HCT116 (cell line): ENCODE data around the gene SCTR. TPM values are rescaled to one million over a fixed set of nuclear protein-coding genes. Genes with fewer than 3 reads are reported as not detected.

Experiments used
- ATAC-seq: fragments of 200-7000 bp; cut with Tn5 transposase; 2 replicates; pipeline ENCODE4 v1.9.1; 2020; ENCODE audit warnings: mild to moderate bottlenecking, moderate library complexity
- BruUV-seq: library from RNA; stranded (reverse); fragments of 400-500 nt; replicated peaks from 2 replicates; lab custom pipeline; 2021; lab: Mats Ljungman, UMichigan
- CTCF ChIA-PET: fragments of 300-600 bp; sonication (Branson Sonifier 250); formaldehyde crosslinking; loops from one replicate; lab custom pipeline; 2021; ENCODE audit warnings: antibody characterized with exemption; lab: Charles Lee
- POLR2A ChIA-PET: fragments of 300-600, 350-600 bp; sonication (Branson Sonifier 250); formaldehyde crosslinking; loops from one replicate; lab custom pipeline; 2021; ENCODE audit warnings: antibody characterized with exemption; lab: Charles Lee
- RAD21 ChIA-PET, 2 experiments: fragments of 300-600 bp; sonication (Branson Sonifier 250); formaldehyde crosslinking; loops; one replicate each; lab custom pipeline; 2023; ENCODE audit warnings: low total read pairs in 2 of 2; ENCODE audit not compliant: uncharacterized antibody in 2 of 2, unreplicated experiment in 2 of 2, low non-redundant PET in 1 of 2; lab: Charles Lee
- DNase-seq: peaks from one replicate; pipeline ENCODE4 v3.0.0-alpha.2; 2010; ENCODE audit warnings: low read depth, low spot score
- H2AFZ ChIP-seq: fragments of 200-600 bp; shearing (Covaris generic), sonication (generic); 2 replicates; pipeline ENCODE4 v1.6.1; 2017; ENCODE audit warnings: low read depth, mixed run types, mixed read lengths, antibody characterized with exemption, low read length; ENCODE audit not compliant: poor library complexity, severe bottlenecking
- H3K27ac ChIP-seq: 2 replicates; pipeline ENCODE4 v1.5.1; 2012; ENCODE audit warnings: low read depth, low read length
- H3K27me3 ChIP-seq: fragments of 200-600 bp; sonication (generic); 2 replicates; pipeline ENCODE4 v1.6.1; 2016; ENCODE audit warnings: mixed run types, low read length, mixed read lengths; ENCODE audit not compliant: insufficient read depth
- H3K36me3 ChIP-seq, 2 experiments: fragments of 200-500 bp in 1 of 2; fragments of 200-600 bp in 1 of 2; sonication (Bioruptor generic) in 1 of 2; sonication (generic) in 1 of 2; 2 replicates each; pipeline versions ENCODE4 v1.5.1 to v1.6.1; 2014 to 2016; ENCODE audit warnings: low read length in 2 of 2, inconsistent platforms in 1 of 2, mixed read lengths in 1 of 2, mixed run types in 1 of 2; ENCODE audit not compliant: insufficient read depth in 2 of 2, control insufficient read depth in 1 of 2
- H3K4me1 ChIP-seq, 2 experiments: fragments of 200-600 bp in 1 of 2; sonication (generic) in 1 of 2; 2 replicates each; pipeline versions ENCODE4 v1.5.1 to v1.6.1; 2012 to 2017; ENCODE audit warnings: low read length in 2 of 2, inconsistent platforms in 1 of 2, mild to moderate bottlenecking in 1 of 2, mixed read lengths in 1 of 2, mixed run types in 1 of 2, moderate library complexity in 1 of 2; ENCODE audit not compliant: insufficient read depth in 2 of 2, control insufficient read depth in 1 of 2
- H3K4me2 ChIP-seq: fragments of 200-600 bp; sonication (generic); 2 replicates; pipeline ENCODE4 v1.6.1; 2017; ENCODE audit warnings: mixed run types, low read length, mixed read lengths
- H3K4me3 ChIP-seq, 2 experiments: fragments of 200-600 bp in 1 of 2; sonication (generic) in 1 of 2; replicated peaks in 1 of 2; 2 replicates each; pipeline ENCODE4 v1.5.1; 2011 to 2016; ENCODE audit warnings: low read length in 2 of 2, control low read depth in 1 of 2, low read depth in 1 of 2, mild to moderate bottlenecking in 1 of 2, mixed read lengths in 1 of 2, mixed run types in 1 of 2
- H3K79me2 ChIP-seq: fragments of 200-600 bp; sonication (generic); 2 replicates; pipeline ENCODE4 v1.6.1; 2017; ENCODE audit warnings: mild to moderate bottlenecking, mixed run types, low read length, moderate library complexity, mixed read lengths; ENCODE audit not compliant: insufficient read depth
- H3K9ac ChIP-seq: fragments of 200-600 bp; sonication (generic); 2 replicates; pipeline ENCODE4 v1.6.1; 2016; ENCODE audit warnings: low read length, mixed read lengths
- H3K9me2 ChIP-seq: fragments of 200-600 bp; sonication (generic), shearing (Covaris generic); 2 replicates; pipeline ENCODE4 v1.6.1; 2017; ENCODE audit warnings: mixed run types, mild to moderate bottlenecking, moderate library complexity; ENCODE audit not compliant: insufficient read depth
- H3K9me3 ChIP-seq, 2 experiments: fragments of 200-500 bp in 1 of 2; fragments of 200-600 bp in 1 of 2; sonication (Bioruptor generic) in 1 of 2; sonication (generic) in 1 of 2; 2 replicates each; pipeline ENCODE4 v1.6.1; 2014 to 2017; ENCODE audit warnings: low read length in 2 of 2, mixed read lengths in 2 of 2, inconsistent platforms in 1 of 2, low read depth in 1 of 2, mild to moderate bottlenecking in 1 of 2, mixed run types in 1 of 2, moderate library complexity in 1 of 2; ENCODE audit not compliant: control insufficient read depth in 1 of 2, insufficient read depth in 1 of 2
- H4K20me1 ChIP-seq: fragments of 200-600 bp; sonication (generic), shearing (Covaris generic); 2 replicates; pipeline ENCODE4 v1.6.1; 2017; ENCODE audit warnings: mixed run types, mild to moderate bottlenecking, moderate library complexity; ENCODE audit not compliant: insufficient read depth
- CEBPB ChIP-seq: IDR thresholded peaks from 2 replicates; pipeline ENCODE4 v1.6.1; 2012; ENCODE audit warnings: low read depth
- EGR1 ChIP-seq: IDR thresholded peaks from 2 replicates; pipeline ENCODE4 v1.6.1; 2012; ENCODE audit warnings: low read depth
- EZH2 ChIP-seq: fragments of 200-600 bp; sonication (generic); IDR thresholded peaks from 2 replicates; pipeline ENCODE4 v1.6.1; 2017; ENCODE audit warnings: antibody characterized with exemption, mixed run types
- EZH2phosphoT487 ChIP-seq: fragments of 200-600 bp; IDR thresholded peaks from 2 replicates; pipeline ENCODE4 v1.6.1; 2018; ENCODE audit warnings: antibody characterized with exemption, borderline replicate concordance
- POLR2A ChIP-seq: IDR thresholded peaks from 2 replicates; pipeline ENCODE4 v1.7.0; 2011; ENCODE audit warnings: borderline replicate concordance; ENCODE audit not compliant: insufficient read depth, insufficient read length; ENCODE audit errors: extremely low read depth
- POLR2AphosphoS5 ChIP-seq: IDR thresholded peaks from 2 replicates; pipeline ENCODE4 v1.6.1; 2011; ENCODE audit warnings: mild to moderate bottlenecking, low read depth, low read length, moderate library complexity
- RAD21 ChIP-seq: IDR thresholded peaks from 2 replicates; pipeline ENCODE4 v1.6.1; 2012; ENCODE audit warnings: low read depth, mild to moderate bottlenecking
- SIN3A ChIP-seq: IDR thresholded peaks from 2 replicates; pipeline ENCODE4 v1.6.1; 2012; ENCODE audit warnings: low read depth
- SP1 ChIP-seq: IDR thresholded peaks from 2 replicates; pipeline ENCODE4 v1.6.1; 2012; ENCODE audit warnings: low read depth
- SRF ChIP-seq: IDR thresholded peaks from 2 replicates; pipeline ENCODE4 v1.6.1; 2012; ENCODE audit warnings: low read depth
- TCF7L2 ChIP-seq: IDR thresholded peaks from 2 replicates; pipeline ENCODE4 v1.7.0; 2011; ENCODE audit warnings: borderline replicate concordance, inconsistent platforms; ENCODE audit not compliant: insufficient read depth, insufficient read length; ENCODE audit errors: extremely low read depth
- YY1 ChIP-seq: IDR thresholded peaks from 2 replicates; pipeline ENCODE4 v1.6.1; 2011; ENCODE audit warnings: low read length, low read depth, moderate library complexity, mild to moderate bottlenecking; ENCODE audit not compliant: insufficient replicate concordance; ENCODE audit errors: extremely low read depth
- ZFX ChIP-seq: fragments of 450-650 bp; IDR thresholded peaks from 2 replicates; pipeline ENCODE4 v1.6.1; 2017
- ZNF274 ChIP-seq: fragments of 200-500 bp; sonication (Bioruptor generic); IDR thresholded peaks from 2 replicates; pipeline ENCODE4 v1.6.1; 2014; ENCODE audit warnings: mild to moderate bottlenecking, low read depth, low read length, inconsistent platforms
- intact Hi-C: fragments of 100-400 bp; cut with micrococcal nuclease; formaldehyde crosslinking; loops from 2 replicates; pipeline ENCODE4 v1.10.0; 2022
- total RNA-seq: library from RNA; stranded (reverse); gene quantifications from one replicate; pipeline ENCODE4 v1.2.1, GENCODE V29; 2021; ENCODE audit not compliant: unreplicated experiment
- TF ChIP-seq, protein P1 (sequence below), 3 experiments: fragments of 200-600 bp in 1 of 3; sonication (generic) in 1 of 3; IDR thresholded peaks in 2 of 3; conservative IDR thresholded peaks in 1 of 3; 2 replicates each; pipeline ENCODE4 v1.5.1; 2012 to 2017; ENCODE audit warnings: low read depth in 2 of 3, low read length in 2 of 3, antibody characterized with exemption in 1 of 3, borderline replicate concordance in 1 of 3, control low read depth in 1 of 3, mild to moderate bottlenecking in 1 of 3, mixed read lengths in 1 of 3, mixed run types in 1 of 3, moderate library complexity in 1 of 3; ENCODE audit not compliant: insufficient read depth in 1 of 3
- TF ChIP-seq, protein P2 (sequence below): IDR thresholded peaks from 2 replicates; pipeline ENCODE4 v1.6.1; 2012
- TF ChIP-seq, protein P3 (sequence below): IDR thresholded peaks from 2 replicates; pipeline ENCODE4 v1.6.1; 2012
- TF ChIP-seq, protein P4 (sequence below): IDR thresholded peaks from 2 replicates; pipeline ENCODE4 v1.6.1; 2012; ENCODE audit warnings: low read depth

SCTR gene
- total RNA-seq, 1 experiment from 2014 or later, result not detected

DNA sequence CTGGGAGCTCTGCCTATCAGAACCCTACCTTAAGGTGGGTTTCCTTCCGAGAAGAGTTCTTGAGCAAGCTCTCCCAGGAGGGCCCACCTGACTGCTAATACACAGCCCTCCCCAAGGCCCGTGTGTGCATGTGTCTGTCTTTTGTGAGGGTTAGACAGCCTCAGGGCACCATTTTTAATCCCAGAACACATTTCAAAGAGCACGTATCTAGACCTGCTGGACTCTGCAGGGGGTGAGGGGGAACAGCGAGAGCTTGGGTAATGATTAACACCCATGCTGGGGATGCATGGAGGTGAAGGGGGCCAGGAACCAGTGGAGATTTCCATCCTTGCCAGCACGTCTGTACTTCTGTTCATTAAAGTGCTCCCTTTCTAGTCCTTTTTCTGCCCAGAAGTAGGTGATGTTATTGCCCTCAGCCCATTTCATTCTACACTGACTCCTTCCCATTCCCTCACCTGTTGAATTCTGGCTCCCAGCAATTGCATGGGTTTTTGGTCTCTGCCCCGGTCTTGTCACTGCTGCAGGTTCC, 86.1 kb downstream of the SCTR start (continued):
- TF ChIP-seq, protein P1, sequence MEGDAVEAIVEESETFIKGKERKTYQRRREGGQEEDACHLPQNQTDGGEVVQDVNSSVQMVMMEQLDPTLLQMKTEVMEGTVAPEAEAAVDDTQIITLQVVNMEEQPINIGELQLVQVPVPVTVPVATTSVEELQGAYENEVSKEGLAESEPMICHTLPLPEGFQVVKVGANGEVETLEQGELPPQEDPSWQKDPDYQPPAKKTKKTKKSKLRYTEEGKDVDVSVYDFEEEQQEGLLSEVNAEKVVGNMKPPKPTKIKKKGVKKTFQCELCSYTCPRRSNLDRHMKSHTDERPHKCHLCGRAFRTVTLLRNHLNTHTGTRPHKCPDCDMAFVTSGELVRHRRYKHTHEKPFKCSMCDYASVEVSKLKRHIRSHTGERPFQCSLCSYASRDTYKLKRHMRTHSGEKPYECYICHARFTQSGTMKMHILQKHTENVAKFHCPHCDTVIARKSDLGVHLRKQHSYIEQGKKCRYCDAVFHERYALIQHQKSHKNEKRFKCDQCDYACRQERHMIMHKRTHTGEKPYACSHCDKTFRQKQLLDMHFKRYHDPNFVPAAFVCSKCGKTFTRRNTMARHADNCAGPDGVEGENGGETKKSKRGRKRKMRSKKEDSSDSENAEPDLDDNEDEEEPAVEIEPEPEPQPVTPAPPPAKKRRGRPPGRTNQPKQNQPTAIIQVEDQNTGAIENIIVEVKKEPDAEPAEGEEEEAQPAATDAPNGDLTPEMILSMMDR (IDR thresholded peaks at IDR 0.05 in 2 of 3, conservative IDR thresholded peaks at IDR 0.05 in 1 of 3; ENCODE audit: borderline replicate concordance in 1 of 3, insufficient read depth in 1 of 3, low read depth in 2 of 3, low read length in 2 of 3), result no peak
- TF ChIP-seq EZH2phosphoT487 (no peak), YY1 (no peak), SRF (no peak), EZH2 (no peak), ZNF274 (no peak)
- TF ChIP-seq, all 23 proteins: peak for 0

DNA sequence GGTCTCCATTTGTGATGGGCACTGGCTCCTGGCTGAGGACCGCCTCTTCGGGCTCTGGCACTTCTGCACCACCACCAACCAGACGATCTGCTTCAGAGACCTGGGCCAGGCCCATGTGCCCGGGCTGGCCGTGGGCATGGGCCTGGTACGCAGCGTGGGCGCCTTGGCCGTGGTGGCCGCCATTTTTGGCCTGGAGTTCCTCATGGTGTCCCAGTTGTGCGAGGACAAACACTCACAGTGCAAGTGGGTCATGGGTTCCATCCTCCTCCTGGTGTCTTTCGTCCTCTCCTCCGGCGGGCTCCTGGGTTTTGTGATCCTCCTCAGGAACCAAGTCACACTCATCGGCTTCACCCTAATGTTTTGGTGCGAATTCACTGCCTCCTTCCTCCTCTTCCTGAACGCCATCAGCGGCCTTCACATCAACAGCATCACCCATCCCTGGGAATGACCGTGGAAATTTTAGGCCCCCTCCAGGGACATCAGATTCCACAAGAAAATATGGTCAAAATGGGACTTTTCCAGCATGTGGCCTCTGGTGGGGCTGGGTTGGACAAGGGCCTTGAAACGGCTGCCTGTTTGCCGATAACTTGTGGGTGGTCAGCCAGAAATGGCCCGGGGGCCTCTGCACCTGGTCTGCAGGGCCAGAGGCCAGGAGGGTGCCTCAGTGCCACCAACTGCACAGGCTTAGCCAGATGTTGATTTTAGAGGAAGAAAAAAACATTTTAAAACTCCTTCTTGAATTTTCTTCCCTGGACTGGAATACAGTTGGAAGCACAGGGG, 87.1 kb downstream of the SCTR start:
- Histone ChIP-seq H2AFZ (no peak overlapping the region), H3K36me3 (no peaks in the 10 kb centered on the region), H3K27me3 (no peaks in the 10 kb centered on the region), H3K9ac (no peak overlapping the region), H3K9me3 (no peaks in the 10 kb centered on the region), H4K20me1 (no peaks in the 10 kb centered on the region), H3K9me2 (no peaks in the 10 kb centered on the region), H3K27ac (no peak overlapping the region), H3K4me2 (no peak overlapping the region), H3K4me1 (peaks cover 4 to 5% of the 10 kb centered on the region in 2 experiments; a peak in 2 of 4 replicates), H3K4me3 (no peak overlapping the region), H3K79me2 (no peaks in the 10 kb centered on the region)
- CTCF ChIA-PET, result no interaction called here
- ATAC-seq (no peak), DNase-seq (no peak)
- intact Hi-C loops, result no loop called here
- RAD21 ChIA-PET, result no interaction called here
- no TSS peak for BruUV-seq
- POLR2A ChIA-PET, result no interaction called here
- no peak for TF ChIP-seq ZFX
- no peak for TF ChIP-seq SP1
- TF ChIP-seq YY1, result no peak
- TF ChIP-seq, protein P2, sequence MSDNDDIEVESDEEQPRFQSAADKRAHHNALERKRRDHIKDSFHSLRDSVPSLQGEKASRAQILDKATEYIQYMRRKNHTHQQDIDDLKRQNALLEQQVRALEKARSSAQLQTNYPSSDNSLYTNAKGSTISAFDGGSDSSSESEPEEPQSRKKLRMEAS, result no peak
- TF ChIP-seq SIN3A, result no peak
- no peak for TF ChIP-seq POLR2A
- TF ChIP-seq, protein P3, sequence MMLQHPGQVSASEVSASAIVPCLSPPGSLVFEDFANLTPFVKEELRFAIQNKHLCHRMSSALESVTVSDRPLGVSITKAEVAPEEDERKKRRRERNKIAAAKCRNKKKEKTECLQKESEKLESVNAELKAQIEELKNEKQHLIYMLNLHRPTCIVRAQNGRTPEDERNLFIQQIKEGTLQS, result no peak
- TF ChIP-seq CEBPB, result no peak
- TF ChIP-seq, protein P4, sequence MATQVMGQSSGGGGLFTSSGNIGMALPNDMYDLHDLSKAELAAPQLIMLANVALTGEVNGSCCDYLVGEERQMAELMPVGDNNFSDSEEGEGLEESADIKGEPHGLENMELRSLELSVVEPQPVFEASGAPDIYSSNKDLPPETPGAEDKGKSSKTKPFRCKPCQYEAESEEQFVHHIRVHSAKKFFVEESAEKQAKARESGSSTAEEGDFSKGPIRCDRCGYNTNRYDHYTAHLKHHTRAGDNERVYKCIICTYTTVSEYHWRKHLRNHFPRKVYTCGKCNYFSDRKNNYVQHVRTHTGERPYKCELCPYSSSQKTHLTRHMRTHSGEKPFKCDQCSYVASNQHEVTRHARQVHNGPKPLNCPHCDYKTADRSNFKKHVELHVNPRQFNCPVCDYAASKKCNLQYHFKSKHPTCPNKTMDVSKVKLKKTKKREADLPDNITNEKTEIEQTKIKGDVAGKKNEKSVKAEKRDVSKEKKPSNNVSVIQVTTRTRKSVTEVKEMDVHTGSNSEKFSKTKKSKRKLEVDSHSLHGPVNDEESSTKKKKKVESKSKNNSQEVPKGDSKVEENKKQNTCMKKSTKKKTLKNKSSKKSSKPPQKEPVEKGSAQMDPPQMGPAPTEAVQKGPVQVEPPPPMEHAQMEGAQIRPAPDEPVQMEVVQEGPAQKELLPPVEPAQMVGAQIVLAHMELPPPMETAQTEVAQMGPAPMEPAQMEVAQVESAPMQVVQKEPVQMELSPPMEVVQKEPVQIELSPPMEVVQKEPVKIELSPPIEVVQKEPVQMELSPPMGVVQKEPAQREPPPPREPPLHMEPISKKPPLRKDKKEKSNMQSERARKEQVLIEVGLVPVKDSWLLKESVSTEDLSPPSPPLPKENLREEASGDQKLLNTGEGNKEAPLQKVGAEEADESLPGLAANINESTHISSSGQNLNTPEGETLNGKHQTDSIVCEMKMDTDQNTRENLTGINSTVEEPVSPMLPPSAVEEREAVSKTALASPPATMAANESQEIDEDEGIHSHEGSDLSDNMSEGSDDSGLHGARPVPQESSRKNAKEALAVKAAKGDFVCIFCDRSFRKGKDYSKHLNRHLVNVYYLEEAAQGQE, result no peak
- TF ChIP-seq POLR2AphosphoS5, result no peak
- TF ChIP-seq TCF7L2, result no peak
- no peak for TF ChIP-seq RAD21
- TF ChIP-seq EGR1, result no peak
- TF ChIP-seq SRF, result no peak
